ENCODE measurements around the gene EIF3K. TPM values are rescaled to one million over a fixed set of nuclear protein-coding genes. Genes with fewer than 3 reads are reported as not detected.
A peak's percentile ranks its signal among the peaks of the same experiment; 100 is the strongest.

The EIF3K gene
- total RNA-seq, 4 donors from 2014 or later, result 314 to 442 (median 369) TPM

DNA sequence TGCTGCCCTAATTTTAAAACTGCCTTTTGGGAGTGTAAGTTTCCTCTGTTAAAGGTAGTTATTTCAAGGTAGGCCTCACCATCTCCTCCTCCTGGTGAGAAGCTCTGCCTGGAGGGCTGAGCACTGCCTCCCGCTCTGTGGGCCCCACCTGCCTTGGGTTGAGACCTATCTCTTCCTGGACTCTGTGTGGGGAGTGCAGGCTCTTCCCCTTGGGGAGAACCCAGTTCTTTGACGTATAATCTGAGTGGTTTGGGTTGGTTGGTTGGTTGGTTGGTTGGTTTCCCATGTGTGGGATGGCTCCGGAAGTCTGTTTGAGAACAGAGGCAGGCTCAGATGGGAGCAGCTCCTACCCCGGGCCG is 67.5 kb downstream of the EIF3K start:
- H3K9me3 ChIP-seq, result no peaks in the 10 kb centered on the region
- no peaks in the 10 kb centered on the region for H3K27me3 ChIP-seq
- H3K27ac ChIP-seq, result peak overlapping the region; percentile 55 to 98 (median 94)
- H3K4me3 ChIP-seq, result peak overlapping the region in 1 of 4 donors; percentile 3
- H3K4me1 ChIP-seq, result peaks cover 7 to 65% (median 29%) of the 10 kb centered on the region in 4 donors
- peak in 2 of 3 donors; percentile 62 to 73 for DNase-seq
- TF ChIP-seq POLR2A (IDR thresholded peaks at IDR 0.05), result peak in 1 of 2 donors; percentile 13
- TF ChIP-seq, protein P1, sequence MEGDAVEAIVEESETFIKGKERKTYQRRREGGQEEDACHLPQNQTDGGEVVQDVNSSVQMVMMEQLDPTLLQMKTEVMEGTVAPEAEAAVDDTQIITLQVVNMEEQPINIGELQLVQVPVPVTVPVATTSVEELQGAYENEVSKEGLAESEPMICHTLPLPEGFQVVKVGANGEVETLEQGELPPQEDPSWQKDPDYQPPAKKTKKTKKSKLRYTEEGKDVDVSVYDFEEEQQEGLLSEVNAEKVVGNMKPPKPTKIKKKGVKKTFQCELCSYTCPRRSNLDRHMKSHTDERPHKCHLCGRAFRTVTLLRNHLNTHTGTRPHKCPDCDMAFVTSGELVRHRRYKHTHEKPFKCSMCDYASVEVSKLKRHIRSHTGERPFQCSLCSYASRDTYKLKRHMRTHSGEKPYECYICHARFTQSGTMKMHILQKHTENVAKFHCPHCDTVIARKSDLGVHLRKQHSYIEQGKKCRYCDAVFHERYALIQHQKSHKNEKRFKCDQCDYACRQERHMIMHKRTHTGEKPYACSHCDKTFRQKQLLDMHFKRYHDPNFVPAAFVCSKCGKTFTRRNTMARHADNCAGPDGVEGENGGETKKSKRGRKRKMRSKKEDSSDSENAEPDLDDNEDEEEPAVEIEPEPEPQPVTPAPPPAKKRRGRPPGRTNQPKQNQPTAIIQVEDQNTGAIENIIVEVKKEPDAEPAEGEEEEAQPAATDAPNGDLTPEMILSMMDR (IDR thresholded peaks at IDR 0.05), result no peak
- H3K36me3 ChIP-seq, result peaks cover 0 to 9% (median 0%) of the 10 kb centered on the region in 3 donors

Other genes with a start within 250 kb of the EIF3K start
- 100 to 1,000 TPM; 118 to 211 (median 164) TPM for gene PSMD8, start 244.6 kb upstream of the EIF3K start, total RNA-seq
- gene GGN, start 231.2 kb upstream of the EIF3K start, total RNA-seq, result 10 to 100 TPM in 1 of 4 donors, 1 to 10 TPM in 3; 2.5 to 10.1 (median 6.2) TPM
- gene SPRED3, start 230.5 kb upstream of the EIF3K start, total RNA-seq, result 1 to 10 TPM in 2 of 4 donors, under 1 TPM in 1, not detected in 1; 0.88 to 5.9 (median 2.4) TPM
- 10 to 100 TPM; 28.9 to 76.8 (median 48.1) TPM for gene FAM98C, start 216.1 kb upstream of the EIF3K start, total RNA-seq
- gene RASGRP4, start 193.0 kb upstream of the EIF3K start, total RNA-seq, result 1 to 10 TPM in 2 of 4 donors, under 1 TPM in 2; 0.70 to 9.1 (median 1.7) TPM
- gene RYR1, start 185.5 kb upstream of the EIF3K start, total RNA-seq, result 1 to 10 TPM in 3 of 4 donors, under 1 TPM in 1; 0.35 to 4.6 (median 3.4) TPM
- gene MAP4K1, start 1.2 kb upstream of the EIF3K start, total RNA-seq, result 100 to 1,000 TPM in 1 of 4 donors, 10 to 100 TPM in 1, 1 to 10 TPM in 2; 7.0 to 116 (median 10.4) TPM
- gene ACTN4, start 28.5 kb downstream of the EIF3K start, total RNA-seq, result 1,000 to 10,000 TPM in 1 of 4 donors, 100 to 1,000 TPM in 3; 360 to 1,049 (median 814) TPM
- gene CAPN12, start 125.3 kb downstream of the EIF3K start, total RNA-seq, result 10 to 100 TPM in 1 of 4 donors, 1 to 10 TPM in 3; 5.8 to 56.8 (median 6.4) TPM
- gene LGALS7, start 154.3 kb downstream of the EIF3K start, total RNA-seq, result not detected
- not detected for gene LGALS7B, start 170.0 kb downstream of the EIF3K start, total RNA-seq
- 1,000 to 10,000 TPM; 1,215 to 4,170 (median 2,579) TPM for gene LGALS4, start 193.8 kb downstream of the EIF3K start, total RNA-seq
- 100 to 1,000 TPM; 138 to 276 (median 156) TPM for gene ECH1, start 212.6 kb downstream of the EIF3K start, total RNA-seq
- 100 to 1,000 TPM; 149 to 229 (median 186) TPM for gene HNRNPL, start 230.8 kb downstream of the EIF3K start, total RNA-seq